Breast epithelium (tissue), 4 donors: Measurements from ENCODE around the gene SS18L1. TPM values are rescaled to one million over a fixed set of nuclear protein-coding genes. Genes with fewer than 3 reads are reported as not detected.
A peak's percentile ranks its signal among the peaks of the same experiment; 100 is the strongest.

Experiments used
- DNase-seq, 2 donors: peaks; one replicate each; pipeline ENCODE4 v3.0.0-alpha.2; 2019; ENCODE audit warnings: low spot score in 2 of 2
- H3K27ac ChIP-seq, 2 donors: fragments of 200-600 bp; sonication (generic) in 1 of 2; one replicate each; pipeline ENCODE4 v1.5.1; 2016 to 2019; ENCODE audit warnings: mild to moderate bottlenecking in 1 of 2
- H3K27me3 ChIP-seq, 2 donors: fragments of 200-600 bp; sonication (generic) in 1 of 2; one replicate each; pipeline versions ENCODE4 v1.5.1 to v1.6.0; 2017 to 2019; ENCODE audit warnings: control low read depth in 1 of 2, mild to moderate bottlenecking in 1 of 2
- H3K36me3 ChIP-seq: fragments of 200-600 bp; one replicate; pipeline ENCODE4 v1.5.1; 2019
- H3K4me1 ChIP-seq, 2 donors: fragments of 200-600 bp; sonication (generic); one replicate each; pipeline ENCODE4 v1.5.1; 2016 to 2019; ENCODE audit warnings: control low read depth in 1 of 2
- H3K4me3 ChIP-seq, 3 donors: fragments of 200-600 bp; sonication (generic); 1 replicate in 2 of 3; 2 replicates in 1 of 3; pipeline ENCODE4 v1.5.1; 2016 to 2019; ENCODE audit warnings: mild to moderate bottlenecking in 3 of 3, moderate library complexity in 2 of 3
- H3K9me3 ChIP-seq, 2 donors: fragments of 200-600 bp; sonication (generic) in 1 of 2; one replicate each; pipeline ENCODE4 v1.5.1; 2016 to 2019; ENCODE audit warnings: control low read depth in 1 of 2
- POLR2A ChIP-seq: fragments of 450-650 bp; IDR thresholded peaks from one replicate; pipeline ENCODE4 v1.6.1; 2016; ENCODE audit warnings: antibody characterized with exemption, mild to moderate bottlenecking, moderate library complexity
- POLR2AphosphoS5 ChIP-seq, 3 donors: sonication (generic); formaldehyde crosslinking; IDR thresholded peaks; one replicate each; pipeline ENCODE4 v1.6.1; 2017; ENCODE audit warnings: antibody characterized with exemption in 3 of 3
- intact Hi-C: fragments of 100-400 bp; cut with DNase I; formaldehyde crosslinking; loops from one replicate; pipeline ENCODE4 v1.15.1; 2023; ENCODE audit warnings: low total_unique reads
- total RNA-seq, 3 donors: library from RNA; depleted of rRNA; stranded (reverse); fragments of >200 nt; gene quantifications; one replicate each; pipeline ENCODE4 v1.1.0, GENCODE V29; 2016
- TF ChIP-seq, protein P1 (sequence below), 3 donors: fragments of 450-650 bp; IDR thresholded peaks; one replicate each; pipeline ENCODE4 v1.5.1; 2016 to 2017; ENCODE audit warnings: antibody characterized with exemption in 3 of 3, mild to moderate bottlenecking in 3 of 3, moderate library complexity in 3 of 3

The SS18L1 gene
- total RNA-seq, 3 donors from 2014 or later, result 12.5 to 18.4 (median 14.4) TPM

DNA sequence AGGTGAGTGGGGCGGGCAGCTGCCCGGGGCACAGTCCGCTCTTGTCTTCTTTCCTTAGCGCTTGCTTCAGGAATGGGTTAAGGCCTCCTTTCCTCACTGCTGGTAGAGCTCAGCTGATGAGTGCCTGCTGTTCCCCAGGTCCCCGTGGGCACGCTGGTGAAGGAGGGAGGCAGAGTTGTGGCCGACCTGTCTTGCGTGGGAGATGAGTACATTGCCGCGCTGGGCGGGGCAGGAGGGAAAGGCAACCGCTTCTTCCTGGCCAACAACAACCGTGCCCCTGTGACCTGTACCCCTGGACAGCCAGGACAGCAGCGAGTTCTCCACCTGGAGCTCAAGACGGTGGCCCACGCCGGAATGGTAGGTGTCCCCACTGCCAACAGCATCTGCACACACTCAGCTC, 54.9 kb downstream of the SS18L1 start:
- no peaks in the 10 kb centered on the region for H3K9me3 ChIP-seq
- DNase-seq, result no peak
- no peaks in the 10 kb centered on the region for H3K27me3 ChIP-seq
- intact Hi-C loops, result no loop called here
- peak overlapping the region in 1 of 2 donors; percentile 2 for H3K27ac ChIP-seq
- peaks cover 6% of the 10 kb centered on the region for H3K36me3 ChIP-seq
- H3K4me3 ChIP-seq, result no peak overlapping the region
- TF ChIP-seq, protein P1, sequence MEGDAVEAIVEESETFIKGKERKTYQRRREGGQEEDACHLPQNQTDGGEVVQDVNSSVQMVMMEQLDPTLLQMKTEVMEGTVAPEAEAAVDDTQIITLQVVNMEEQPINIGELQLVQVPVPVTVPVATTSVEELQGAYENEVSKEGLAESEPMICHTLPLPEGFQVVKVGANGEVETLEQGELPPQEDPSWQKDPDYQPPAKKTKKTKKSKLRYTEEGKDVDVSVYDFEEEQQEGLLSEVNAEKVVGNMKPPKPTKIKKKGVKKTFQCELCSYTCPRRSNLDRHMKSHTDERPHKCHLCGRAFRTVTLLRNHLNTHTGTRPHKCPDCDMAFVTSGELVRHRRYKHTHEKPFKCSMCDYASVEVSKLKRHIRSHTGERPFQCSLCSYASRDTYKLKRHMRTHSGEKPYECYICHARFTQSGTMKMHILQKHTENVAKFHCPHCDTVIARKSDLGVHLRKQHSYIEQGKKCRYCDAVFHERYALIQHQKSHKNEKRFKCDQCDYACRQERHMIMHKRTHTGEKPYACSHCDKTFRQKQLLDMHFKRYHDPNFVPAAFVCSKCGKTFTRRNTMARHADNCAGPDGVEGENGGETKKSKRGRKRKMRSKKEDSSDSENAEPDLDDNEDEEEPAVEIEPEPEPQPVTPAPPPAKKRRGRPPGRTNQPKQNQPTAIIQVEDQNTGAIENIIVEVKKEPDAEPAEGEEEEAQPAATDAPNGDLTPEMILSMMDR (IDR thresholded peaks at IDR 0.05), result no peak
- TF ChIP-seq POLR2A (no peak), POLR2AphosphoS5 (IDR thresholded peaks at IDR 0.05) (no peak)
- no peaks in the 10 kb centered on the region for H3K4me1 ChIP-seq

DNA sequence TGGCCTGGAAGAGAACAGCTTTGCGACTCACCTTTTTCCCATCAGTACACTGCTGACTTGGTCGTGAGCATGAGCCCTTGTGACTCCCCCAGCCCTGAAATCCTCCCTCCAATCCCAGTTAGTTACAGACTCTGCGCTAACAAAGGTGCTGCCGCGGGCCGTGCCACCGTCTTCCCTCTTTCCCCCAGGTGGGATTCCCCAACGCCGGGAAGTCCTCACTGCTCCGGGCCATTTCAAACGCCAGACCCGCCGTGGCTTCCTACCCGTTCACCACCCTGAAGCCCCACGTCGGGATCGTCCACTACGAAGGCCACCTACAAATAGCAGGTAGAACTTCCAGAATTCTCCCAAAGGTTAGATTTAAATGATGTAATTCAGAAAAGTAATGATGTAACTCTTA, 55.4 kb downstream of the SS18L1 start:
- H3K4me1 ChIP-seq, result no peaks in the 10 kb centered on the region
- peaks cover 6% of the 10 kb centered on the region for H3K36me3 ChIP-seq
- no peaks in the 10 kb centered on the region for H3K27me3 ChIP-seq
- intact Hi-C loops, result no loop called here
- no peak overlapping the region for H3K4me3 ChIP-seq
- no peaks in the 10 kb centered on the region for H3K9me3 ChIP-seq
- H3K27ac ChIP-seq, result peak overlapping the region in 1 of 2 donors; percentile 2
- no peak for TF ChIP-seq POLR2AphosphoS5 (IDR thresholded peaks at IDR 0.05)
- TF ChIP-seq POLR2A, result no peak
- TF ChIP-seq, protein P1 (IDR thresholded peaks at IDR 0.05), result no peak
- DNase-seq, result no peak

DNA sequence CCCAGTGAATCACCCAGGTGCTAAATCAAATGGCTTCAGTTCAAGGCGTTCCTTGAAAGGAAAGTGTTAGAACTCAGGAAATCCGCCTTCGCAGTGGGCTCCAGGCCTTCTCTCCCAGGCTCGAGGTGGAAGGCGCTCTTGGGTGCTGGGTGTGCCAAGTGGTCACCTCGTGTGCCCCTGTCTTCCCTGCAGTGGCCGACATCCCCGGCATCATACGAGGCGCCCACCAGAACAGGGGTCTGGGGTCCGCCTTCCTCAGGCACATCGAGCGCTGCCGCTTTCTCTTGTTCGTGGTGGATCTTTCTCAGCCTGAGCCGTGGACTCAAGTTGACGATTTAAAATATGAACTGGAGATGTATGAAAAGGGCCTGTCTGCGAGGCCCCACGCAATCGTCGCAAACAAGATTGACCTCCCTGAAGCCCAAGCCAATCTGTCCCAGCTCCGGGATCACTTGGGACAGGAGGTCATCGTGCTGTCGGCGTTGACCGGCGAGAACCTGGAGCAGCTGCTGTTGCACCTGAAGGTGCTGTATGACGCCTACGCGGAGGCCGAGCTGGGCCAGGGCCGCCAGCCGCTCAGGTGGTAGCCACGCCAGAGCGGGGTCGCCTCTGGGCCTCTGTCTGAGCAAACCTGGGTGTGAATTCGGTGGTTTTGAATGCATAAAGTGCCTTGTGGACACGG, 57.1 kb downstream of the SS18L1 start:
- H3K9me3 ChIP-seq, result no peaks in the 10 kb centered on the region
- H3K36me3 ChIP-seq, result peaks cover 6% of the 10 kb centered on the region
- no peak overlapping the region for H3K4me3 ChIP-seq
- H3K27ac ChIP-seq, result no peak overlapping the region
- DNase-seq, result no peak
- H3K27me3 ChIP-seq, result no peaks in the 10 kb centered on the region
- intact Hi-C loops, result no loop called here
- TF ChIP-seq, protein P1 (IDR thresholded peaks at IDR 0.05), result no peak
- no peak for TF ChIP-seq POLR2AphosphoS5 (IDR thresholded peaks at IDR 0.05)
- no peak for TF ChIP-seq POLR2A
- no peaks in the 10 kb centered on the region for H3K4me1 ChIP-seq

DNA sequence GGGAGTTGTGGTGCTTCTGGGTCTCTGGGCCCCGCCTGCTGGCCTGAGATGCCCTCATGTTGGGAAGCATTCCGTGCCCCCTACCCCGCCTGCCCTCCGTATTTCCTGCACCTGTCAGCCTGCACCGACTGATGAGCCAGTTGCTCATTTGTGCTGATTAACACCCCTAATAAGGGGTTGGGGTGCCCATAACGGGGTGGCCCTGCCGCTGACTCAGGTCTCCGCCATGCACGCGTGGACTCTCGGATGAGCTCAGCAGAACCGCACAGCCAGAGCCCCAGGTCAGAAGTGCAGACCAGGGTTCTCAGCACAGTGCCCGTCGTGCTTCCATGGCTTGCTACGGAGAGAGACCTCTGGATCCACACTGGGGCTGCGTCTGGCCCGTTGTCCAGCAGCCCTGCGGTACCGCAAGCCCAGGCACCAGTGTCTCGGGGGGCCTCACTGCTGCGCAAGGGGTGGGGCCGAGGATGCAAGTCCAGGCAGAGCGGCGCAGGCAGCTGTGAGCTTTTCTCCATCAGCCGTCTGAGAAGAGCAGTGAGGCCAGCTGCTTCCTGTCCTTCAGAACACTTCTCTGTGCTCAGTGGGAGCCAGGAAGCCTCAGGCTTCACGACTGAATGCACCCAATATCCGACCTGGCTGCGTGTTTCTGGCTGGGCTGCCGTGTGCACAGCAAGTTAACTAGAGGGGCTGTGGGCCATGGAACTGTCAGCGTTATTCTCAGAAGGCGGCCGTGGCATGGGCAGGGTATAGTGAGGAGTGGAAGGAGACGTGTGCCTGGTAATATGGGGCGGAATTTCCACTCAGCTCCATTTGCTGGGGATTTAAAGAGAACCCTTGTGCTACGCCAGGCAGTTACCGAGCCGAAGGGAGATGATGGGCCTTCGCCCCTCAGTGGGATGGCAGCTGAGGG, 57.9 kb downstream of the SS18L1 start:
- Histone ChIP-seq H3K9me3 (no peaks in the 10 kb centered on the region), H3K27me3 (no peaks in the 10 kb centered on the region), H3K27ac (no peak overlapping the region), H3K4me3 (no peak overlapping the region), H3K36me3 (peaks cover 6% of the 10 kb centered on the region), H3K4me1 (no peaks in the 10 kb centered on the region)
- intact Hi-C loops, result no loop called here
- TF ChIP-seq, protein P1 (IDR thresholded peaks at IDR 0.05), result no peak
- no peak for TF ChIP-seq POLR2A
- no peak for TF ChIP-seq POLR2AphosphoS5 (IDR thresholded peaks at IDR 0.05)
- no peak for DNase-seq

DNA sequence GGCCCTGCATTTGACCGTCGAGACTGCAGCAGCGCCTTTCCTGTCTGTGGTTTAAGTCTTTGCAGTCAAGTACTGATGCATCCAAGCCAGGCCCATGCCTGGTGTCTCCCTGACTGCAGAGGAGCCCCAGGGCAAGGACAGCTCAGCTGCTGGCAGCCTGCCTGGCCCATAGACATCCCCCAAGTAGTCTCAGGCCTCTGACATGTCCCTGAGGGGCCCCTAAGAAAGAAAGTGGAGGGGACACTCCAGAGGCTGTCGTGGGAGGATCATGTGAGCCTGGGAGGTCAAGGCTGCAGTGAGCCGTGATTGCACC, 58.5 kb downstream of the SS18L1 start:
- no peak for TF ChIP-seq POLR2AphosphoS5 (IDR thresholded peaks at IDR 0.05)
- TF ChIP-seq, protein P1 (IDR thresholded peaks at IDR 0.05), result no peak
- no peak for TF ChIP-seq POLR2A
- Histone ChIP-seq H3K4me3 (no peak overlapping the region), H3K9me3 (no peaks in the 10 kb centered on the region), H3K27me3 (no peaks in the 10 kb centered on the region), H3K27ac (no peak overlapping the region), H3K4me1 (no peaks in the 10 kb centered on the region), H3K36me3 (peaks cover 6% of the 10 kb centered on the region)
- intact Hi-C loops, result no loop called here
- no peak for DNase-seq
